Glomerular visceral epithelial cell (primary cell): ENCODE data around the gene IL18.
"Not testable (repeated sequence)": the region's sequence is repeated elsewhere in the genome, so short reads cannot be mapped to it uniquely, and the experiment has no call there.

ENCODE experiments used
- DNase-seq: peaks from one replicate; pipeline ENCODE4 v3.0.0-alpha.2; 2016; ENCODE audit errors: extremely low spot score

IL18 gene

DNA sequence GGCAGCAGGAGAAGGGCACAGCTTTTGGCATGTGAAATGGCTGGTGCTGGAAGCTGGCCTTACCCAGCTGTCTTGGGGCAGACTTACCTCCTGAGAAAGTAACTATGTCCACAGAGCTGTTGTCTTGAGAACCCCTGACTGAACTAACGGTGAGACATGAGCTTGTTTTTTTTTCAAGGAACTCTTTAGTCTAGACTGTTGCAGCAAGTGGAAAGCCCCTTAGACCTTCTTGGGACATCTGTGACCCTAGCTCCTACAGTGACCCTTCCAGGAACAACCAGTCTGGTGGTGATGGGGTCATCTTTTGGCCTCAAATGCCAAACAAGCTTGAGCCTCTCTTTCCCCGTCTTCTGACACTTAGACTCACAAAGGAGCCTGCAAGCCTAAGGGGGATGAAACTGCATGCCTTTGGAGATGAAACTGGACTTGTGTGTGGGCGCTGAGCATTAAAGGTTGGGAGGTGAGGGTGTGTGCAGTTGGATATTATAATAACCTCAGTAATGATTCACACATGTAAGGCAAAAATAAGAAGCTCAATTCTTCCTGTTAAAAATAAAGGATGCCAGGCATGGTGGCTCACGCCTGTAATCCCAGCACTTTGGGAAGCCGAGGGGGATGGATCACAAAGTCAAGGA is 41.8 kb downstream of the IL18 start:
- DNase-seq, result no peak

DNA sequence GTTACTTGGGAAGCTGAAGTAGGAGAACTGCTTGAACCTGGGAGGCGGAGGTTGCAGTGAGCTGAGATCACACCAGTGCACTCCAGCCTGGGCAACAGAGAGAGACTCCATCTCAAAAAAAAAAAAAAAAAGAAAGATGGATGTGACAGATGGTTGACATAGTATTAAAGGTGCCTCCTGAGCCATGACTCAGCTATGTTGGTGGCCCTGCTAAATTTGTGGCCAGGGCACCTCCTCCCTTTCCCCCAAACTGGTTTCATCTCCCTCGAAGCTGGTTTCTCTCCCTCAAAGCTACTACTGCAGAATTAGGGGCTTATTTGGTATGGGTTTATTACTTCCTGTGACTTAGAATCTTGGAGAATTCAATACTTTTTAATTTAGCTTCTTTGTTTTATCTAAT is 45.7 kb downstream of the IL18 start:
- no peak for DNase-seq

DNA sequence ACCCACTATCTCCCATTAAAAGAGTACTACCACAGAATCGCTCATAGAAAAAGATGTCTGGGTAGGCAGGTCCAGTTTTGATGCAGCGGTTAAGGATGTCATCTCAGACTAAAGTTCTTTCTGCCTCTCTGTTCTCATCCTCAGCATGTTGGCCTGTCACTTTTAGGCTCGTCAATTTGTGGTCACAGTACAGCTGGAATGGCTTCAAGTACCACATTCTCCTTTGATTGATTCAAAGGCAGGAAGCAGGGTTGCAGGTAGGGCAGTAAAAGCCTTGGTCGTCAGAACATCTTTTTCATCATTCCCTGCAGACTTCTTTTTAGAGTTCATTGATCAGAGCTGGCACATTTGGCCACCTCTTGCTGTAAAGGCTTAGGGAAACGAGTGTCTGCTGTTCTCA is 48.5 kb downstream of the IL18 start:
- no peak for DNase-seq

DNA sequence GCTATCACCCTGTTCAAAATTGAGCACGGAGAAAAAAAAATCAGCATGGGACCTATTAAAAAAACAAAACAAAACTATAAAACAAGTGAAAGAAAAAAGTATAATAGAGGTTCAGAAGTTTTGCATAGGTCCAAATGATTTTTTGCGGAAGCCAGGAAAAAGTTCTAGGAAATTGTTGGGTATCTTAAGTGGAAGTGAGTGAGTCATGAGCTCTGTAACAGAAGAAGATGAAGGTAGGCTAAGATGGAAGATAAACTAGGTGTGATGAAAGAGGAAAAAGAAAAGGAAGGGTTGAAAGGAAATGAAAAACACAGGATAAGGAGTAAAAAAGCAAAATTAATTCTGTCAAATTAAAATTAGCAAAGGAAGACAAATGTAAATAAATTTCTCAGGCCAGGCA is 49.4 kb downstream of the IL18 start:
- no peak for DNase-seq

DNA sequence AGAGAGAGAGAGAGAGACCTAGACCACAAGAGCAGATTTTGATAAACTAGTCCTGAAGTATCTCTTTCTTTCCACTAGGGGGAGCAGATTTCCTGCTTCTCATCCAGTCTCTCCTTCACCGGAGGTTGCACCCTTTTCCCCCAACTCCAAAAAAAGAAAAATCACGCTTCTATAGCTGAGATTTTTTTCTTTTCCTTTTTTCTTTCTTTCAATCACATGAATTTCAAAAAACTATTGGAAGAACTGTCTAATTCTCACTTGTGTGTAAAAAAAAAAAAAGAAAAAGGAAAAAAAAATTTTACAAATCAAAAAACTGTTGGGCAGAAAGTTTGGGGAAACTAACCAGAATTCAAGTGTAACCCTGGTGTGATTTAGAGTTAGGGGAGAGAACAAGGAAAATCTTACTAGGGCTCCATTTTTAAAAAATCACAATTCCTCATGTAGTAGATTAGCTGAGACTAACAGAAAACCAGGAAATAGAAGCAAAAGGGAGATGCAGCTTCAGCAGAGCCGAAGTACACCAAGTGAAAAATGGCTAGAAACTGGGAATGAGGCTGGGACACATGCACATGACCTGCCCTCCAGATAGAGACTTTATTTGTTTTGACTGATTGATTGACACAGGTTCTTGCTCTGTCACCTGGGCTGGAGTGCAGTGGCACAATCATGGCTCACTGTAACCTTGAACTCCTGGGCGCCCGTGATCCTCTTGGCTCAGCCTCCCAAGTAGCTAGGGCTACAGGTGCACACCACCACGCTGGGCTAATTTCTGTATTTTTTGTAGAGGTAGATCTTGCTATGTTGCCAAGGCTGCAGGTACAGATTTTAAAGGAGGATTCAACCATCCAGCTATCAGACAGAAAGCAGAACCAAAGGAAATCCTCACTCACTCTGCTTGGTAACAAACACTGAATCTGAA is 50.1 kb downstream of the IL18 start:
- DNase-seq, result peak; percentile 56

DNA sequence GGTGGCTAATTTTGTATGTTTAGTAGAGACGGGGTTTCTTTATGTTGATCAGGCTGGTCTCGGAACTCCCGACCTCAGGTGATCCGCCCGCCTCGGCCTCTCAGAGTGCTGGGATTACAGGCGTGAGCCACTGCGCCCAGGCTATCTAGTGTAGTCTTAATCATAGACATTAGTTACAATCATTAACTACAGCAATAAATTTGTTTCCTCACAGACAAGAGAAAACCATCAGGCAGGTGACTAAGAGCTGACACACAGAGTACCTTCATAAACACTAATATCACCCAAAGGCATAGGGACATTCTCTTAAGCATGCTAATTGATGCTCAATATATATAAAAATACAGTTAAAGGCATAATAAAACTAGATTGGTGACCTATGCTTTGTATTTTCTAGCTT is 57.8 kb downstream of the IL18 start:
- DNase-seq, result peak; percentile 23

DNA sequence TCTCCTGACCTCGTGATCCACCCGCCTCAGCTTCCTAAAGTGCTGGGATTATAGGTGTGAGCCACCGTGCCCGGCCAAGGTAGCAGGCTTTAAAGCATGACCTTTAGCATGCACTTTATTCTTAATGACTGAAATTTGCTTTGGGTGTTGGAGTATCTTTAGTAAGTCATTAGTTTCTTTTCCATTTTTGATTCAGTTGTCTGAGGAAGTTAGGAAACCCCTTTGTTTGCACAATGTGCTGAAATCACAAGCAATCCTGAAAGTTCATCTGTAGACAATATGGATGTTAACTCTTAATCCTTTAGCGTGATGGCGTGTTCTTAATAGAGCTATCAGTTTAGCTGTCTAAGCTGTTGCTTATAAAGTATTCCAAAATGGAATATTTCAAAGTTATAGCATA is 60.4 kb downstream of the IL18 start:
- DNase-seq, result no peak

DNA sequence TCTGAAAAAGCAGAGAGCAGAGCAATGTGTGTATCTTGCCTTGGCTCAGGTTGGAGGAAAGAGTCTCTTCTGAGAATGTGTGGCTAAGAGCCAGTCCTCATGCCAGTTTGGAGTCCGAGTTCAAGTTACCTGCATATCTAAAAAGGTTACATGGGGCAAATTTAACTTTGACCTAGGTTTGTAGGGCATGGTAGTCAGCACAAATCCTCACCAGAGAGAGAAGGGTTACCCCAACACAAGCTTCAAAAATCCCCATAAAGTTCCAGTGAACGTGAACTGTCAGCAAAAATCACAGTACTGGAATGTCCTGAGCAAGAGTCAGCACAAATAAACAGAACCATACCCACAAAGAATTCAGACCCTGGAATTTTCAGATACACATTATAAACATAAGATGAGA is 63.4 kb downstream of the IL18 start:
- DNase-seq, result no peak

DNA sequence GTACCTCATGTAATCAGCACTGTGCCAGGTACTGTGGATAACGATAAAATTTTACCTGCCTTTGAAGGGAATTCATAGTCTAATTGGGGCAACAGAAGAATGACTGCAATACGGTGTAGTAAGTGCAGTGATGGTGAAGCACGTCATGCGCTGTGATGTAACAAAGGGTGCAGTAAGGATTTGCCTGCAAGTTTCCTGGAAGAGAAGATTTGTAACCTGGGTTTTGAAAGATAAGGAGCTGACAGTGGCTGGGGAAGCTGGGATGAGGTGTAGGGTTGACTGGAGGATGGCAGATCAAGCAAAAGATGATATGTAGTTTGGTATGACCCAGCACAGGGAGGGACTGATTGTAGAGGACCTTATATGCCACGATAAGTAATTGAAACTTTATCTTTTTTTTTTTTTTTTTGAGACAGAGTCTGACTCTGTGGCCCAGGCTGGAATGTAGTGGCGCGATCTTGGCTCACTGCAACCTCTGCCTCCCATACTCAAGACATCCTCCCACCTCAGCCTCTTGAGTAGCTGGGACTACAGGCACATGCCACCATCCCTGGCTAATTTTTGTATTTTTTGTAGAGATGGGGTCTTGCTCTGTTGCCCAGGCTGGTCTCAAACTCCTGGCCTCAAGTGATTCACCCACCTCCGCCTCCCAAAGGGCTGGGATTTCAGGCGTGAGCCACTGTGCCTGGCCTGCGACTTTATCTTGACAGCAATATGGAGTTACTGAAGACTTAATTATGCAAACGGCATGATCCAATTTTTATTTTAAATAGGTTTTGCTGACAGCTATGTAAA is 66.0 kb downstream of the IL18 start:
- no peak for DNase-seq

DNA sequence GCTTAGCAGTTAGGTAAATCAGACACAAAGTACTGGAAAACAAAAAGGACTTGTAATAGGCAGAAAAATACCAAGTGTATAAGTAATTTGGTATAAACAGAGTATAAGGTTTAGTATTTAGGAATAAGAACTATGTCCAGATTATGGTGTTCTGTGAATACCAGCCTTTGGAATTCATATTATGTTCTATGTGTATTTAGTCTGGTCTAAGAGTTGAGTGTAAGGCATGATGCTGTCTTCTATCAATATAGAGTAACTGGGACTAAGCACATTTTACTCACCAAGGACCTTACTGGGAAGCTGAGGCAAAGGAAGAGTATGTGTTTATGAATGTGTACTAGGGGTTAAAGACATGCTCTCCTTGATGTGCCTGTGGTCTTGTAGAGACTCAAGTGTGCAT is 67.7 kb downstream of the IL18 start:
- DNase-seq, result no peak

DNA sequence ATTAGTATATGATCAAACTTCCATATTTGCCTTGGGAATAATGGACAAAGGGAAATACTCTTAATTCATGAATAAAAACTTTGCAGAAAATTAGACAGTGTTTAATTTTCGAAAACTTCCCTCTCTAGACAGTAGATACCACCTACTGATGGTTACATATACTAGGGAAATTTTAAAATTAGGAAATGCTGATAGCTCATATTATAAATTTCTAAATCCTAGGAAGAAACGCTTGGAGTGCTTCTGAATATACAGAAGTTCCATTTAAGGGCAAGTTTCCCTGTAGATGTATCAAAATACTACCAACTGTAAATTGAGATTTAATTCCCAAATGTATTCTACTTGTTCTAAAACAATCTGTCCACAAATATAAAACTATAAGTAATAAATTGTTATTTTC is 68.6 kb downstream of the IL18 start:
- not testable (repeated sequence) for DNase-seq
